Stimulated activated naive CD4-positive, alpha-beta T cell treated with Interleukin-2 at 50 U/mL for 16 hours (primary cell): ENCODE data around the gene DHDDS.
"Not testable (repeated sequence)": the region's sequence is repeated elsewhere in the genome, so short reads cannot be mapped to it uniquely, and the experiment has no call there.

Source experiments
- DNase-seq: peaks from one replicate; lab custom pipeline; 2025; lab: John Stamatoyannopoulos, UW

DHDDS gene

GRCh38 chr1:26477446-26478152 is 45.5 kb downstream of the DHDDS start:
- DNase-seq = no peak

DNA sequence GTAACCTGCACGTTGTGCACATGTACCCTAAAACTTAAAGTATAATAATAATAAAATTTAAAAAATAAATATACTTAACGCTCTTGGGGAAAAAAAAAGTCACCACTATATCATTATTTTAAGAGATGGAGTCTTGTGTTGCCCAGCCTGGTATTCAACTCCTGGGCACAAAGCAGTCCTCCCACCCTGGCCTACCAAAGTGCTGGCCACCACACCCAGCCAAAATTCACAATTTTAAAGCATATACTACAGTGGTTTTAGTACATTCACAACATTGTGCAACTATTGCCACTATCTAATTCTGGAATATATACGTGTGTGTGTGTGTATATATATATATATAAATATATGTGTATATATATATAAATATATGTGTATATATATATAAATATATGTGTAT is 46.0 kb downstream of the DHDDS start:
- DNase-seq = no peak

- DNase-seq = no peak
Measured at GRCh38 chr1:26478988-26479387, 46.9 kb downstream of the DHDDS start.

GRCh38 chr1:26482921-26483320 is 50.8 kb downstream of the DHDDS start:
- DNase-seq = no peak

GRCh38 chr1:26483980-26484379 is 51.9 kb downstream of the DHDDS start:
- DNase-seq = no peak

- DNase-seq = no peak
Measured at GRCh38 chr1:26490155-26490554, 58.0 kb downstream of the DHDDS start.

DNA sequence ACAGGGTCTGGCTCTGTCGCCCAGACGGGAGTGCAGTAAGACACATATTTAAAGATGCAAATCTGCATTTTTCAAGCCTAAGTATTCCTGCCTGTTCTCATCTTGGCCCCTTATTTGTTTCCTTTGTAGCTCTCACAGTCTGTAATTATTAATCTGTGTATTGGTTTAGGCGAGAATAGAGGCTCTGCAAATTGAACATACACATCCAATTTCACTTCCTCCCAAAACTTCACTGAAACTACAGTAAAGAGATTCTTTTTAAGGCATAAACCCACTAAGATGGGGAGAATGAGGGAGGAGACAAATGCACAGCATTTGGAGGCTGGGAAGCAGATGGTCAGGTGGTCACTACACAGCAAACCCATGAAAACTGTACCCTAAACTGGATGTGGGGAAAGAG is 61.1 kb downstream of the DHDDS start:
- DNase-seq = no peak

- no peak for DNase-seq
Measured at GRCh38 chr1:26493938-26494337, 61.8 kb downstream of the DHDDS start.

DNA sequence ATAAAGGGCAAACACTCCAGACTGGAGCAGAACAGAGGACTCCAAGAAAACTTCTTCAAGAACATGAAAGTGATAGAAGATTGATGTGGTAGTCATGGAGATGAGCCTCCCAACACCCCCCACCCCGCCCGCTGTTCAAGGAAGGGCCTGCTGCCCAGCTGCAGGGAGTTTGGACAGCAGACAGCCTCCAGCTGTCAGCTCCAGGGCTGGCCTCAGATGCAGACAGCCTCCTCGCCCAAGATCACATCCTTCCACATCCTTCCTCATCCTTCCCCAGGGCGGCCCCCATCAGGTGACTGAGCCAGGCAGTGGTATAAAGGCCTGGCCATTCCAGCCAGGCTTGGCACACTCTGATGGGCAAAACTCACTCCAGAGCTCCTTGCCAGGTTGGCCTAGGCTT is 64.7 kb downstream of the DHDDS start:
- DNase-seq = no peak

DNA sequence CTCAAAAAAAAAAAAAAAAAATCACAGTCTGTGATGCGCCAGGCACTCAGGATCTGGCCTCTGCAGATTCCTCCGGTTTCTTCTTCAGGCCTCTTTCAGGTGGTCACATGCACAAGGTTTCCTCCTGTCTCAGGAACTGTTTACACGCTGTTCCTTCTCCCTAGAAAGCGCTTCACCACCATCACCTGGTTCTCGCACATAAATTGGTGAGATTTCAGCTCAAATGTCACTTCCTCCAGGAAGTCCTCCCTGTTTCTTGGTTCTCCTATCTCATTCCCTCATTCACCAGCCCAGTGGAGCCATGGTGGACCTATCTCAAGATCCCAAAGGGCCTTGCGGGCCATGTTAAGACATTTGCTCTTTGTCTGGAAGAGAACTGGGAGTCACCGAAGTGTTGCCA is 66.8 kb downstream of the DHDDS start:
- DNase-seq = no peak

DNA sequence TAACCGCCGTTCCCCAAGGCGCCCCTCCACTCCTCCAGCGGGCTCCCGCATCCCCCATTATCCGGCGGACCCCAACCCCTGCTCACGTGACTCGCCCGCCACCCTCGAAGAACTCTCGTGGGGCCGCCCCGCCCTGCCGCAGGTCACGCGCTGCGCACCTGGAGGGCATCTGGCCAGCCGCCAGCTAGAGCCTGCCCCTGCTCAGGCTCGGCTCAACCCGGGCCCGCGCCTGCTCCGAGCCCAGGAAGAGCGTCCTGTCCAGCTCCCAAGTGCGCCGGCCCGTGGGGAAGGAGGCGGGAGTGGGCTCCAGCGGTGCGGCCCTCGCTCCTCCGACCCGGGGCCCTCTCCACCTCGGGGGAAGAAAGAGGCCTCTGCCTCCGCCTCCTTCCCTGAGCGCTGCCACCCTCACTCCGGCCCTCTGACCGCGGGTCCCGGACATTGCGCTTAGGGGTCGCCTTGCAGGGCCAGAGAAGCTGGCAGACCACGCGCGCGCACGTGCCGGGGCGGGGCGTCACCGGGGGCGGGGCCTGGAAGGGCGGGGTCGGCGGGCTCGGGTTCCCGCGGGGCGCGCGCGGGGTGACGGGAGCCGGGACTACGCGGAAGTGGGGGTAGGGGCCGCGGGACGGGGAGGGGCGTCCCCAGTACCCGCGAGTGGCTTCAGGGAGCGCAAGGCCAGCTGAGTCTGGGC is 68.5 kb downstream of the DHDDS start:
- peak; percentile 83 for DNase-seq

DNA sequence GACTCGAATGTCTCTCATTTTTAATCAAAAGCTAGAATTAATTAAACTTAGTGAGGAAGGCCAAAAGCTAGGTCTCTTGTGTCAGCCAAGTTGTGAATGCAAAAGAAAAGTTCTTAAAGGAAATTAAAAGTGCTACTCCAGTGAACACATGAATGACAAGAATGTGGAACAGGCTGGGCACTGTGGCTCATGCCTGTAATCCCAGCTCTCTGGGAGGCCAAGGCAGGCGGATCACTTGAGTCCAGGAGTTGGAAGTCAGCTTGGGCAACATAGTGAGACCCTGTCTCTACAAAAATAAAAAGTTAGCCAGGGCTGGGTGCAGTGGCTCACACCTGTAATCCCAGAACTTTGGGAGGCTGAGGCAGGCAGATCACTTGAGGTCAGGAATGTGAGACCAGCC is 78.6 kb downstream of the DHDDS start:
- DNase-seq = not testable (repeated sequence)

GRCh38 chr1:26515836-26516235 is 83.7 kb downstream of the DHDDS start:
- not testable (repeated sequence) for DNase-seq

DNA sequence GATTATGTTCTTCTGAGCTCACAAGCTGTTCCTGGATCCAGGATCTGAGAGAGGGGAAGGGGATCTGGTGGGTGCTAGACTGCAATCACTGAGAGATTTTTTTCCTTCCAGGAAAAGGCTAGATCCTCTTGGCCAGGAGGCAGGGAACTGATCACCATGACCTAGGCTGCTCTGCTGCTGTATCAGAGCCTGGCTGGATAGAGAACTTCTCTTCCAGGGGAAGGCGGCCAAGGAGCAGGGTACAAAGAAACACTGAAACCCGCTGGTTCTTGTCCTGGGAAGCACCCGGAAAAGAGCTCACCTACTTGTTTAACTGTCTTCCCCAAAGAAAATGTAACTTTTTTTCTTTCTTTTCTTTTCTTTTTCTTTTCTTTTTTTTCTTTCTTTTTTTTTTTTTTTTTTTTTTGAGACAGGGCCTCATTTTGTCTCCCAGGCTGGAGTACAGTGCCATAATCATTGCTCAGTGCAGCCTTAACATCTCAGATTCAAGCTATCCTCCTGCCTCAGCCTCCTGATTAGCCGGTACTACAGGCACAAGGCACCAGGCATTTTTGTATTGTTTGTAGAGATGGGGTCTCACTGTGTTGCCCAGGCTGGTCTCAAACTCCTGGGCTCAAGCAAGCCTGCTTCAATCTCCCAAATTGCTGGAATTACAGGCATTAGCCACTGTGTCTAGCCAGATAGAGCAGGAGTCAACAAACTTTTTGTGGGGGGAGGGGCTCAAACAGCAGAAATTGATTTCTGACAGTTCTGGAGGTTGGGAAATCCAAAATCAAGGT is 85.1 kb downstream of the DHDDS start:
- no peak for DNase-seq

DNA sequence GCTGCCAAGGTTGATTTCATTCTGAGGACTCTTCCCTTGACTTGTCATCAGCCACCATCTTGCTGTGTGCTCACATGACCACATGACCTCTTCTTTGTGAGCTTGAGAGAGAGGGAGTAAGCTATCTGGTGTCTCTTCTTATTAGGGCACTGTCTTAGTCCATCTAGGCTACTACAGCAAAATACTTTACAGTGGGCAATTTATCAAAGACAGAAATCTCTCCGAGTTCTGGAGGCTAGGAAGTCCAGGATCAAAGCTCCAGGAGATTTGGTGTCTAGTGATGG is 85.6 kb downstream of the DHDDS start:
- no peak for DNase-seq

GRCh38 chr1:26518355-26518754 is 86.2 kb downstream of the DHDDS start:
- no peak for DNase-seq

- no peak for DNase-seq
Measured at GRCh38 chr1:26520339-26520738, 88.2 kb downstream of the DHDDS start.
